ENCODE measurements around the gene CHCHD2.

DNA sequence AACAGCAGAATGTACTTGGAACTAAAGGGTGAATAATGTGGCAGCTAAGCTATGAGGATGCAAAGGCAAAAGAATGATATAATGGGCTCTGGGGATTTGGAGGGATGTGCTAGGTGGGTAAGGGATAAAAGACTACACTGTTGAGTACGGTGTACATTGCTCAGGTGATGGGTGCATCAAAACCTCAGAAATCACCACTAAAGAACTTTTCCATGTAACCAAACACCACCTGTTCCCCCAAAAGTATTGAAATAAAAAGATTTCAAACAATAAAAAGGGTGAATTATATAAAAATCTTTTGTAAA lies 1.6 kb upstream of the CHCHD2 start:
- TF ChIP-seq, protein P1, sequence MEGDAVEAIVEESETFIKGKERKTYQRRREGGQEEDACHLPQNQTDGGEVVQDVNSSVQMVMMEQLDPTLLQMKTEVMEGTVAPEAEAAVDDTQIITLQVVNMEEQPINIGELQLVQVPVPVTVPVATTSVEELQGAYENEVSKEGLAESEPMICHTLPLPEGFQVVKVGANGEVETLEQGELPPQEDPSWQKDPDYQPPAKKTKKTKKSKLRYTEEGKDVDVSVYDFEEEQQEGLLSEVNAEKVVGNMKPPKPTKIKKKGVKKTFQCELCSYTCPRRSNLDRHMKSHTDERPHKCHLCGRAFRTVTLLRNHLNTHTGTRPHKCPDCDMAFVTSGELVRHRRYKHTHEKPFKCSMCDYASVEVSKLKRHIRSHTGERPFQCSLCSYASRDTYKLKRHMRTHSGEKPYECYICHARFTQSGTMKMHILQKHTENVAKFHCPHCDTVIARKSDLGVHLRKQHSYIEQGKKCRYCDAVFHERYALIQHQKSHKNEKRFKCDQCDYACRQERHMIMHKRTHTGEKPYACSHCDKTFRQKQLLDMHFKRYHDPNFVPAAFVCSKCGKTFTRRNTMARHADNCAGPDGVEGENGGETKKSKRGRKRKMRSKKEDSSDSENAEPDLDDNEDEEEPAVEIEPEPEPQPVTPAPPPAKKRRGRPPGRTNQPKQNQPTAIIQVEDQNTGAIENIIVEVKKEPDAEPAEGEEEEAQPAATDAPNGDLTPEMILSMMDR (IDR thresholded peaks at IDR 0.05), result no peak
- no peak for TF ChIP-seq POLR2A (IDR thresholded peaks at IDR 0.05)

All from thyroid gland (tissue), 4 donors.